OCI-LY3 (cell line): ENCODE results near the gene ABCG1.

Experiments
- EZH2phosphoT487 ChIP-seq: fragments of 200-600 bp; shearing (Covaris generic); IDR thresholded peaks from 2 replicates; pipeline ENCODE4 v1.6.1; 2018; ENCODE audit warnings: antibody characterized with exemption, mixed run types, low read depth
- TF ChIP-seq, protein P1 (sequence below): fragments of 200-600, 300-600 bp; sonication (generic); IDR thresholded peaks from 2 replicates; pipeline ENCODE4 v1.5.1; 2014; ENCODE audit warnings: antibody characterized with exemption, low read length, low read depth

DNA sequence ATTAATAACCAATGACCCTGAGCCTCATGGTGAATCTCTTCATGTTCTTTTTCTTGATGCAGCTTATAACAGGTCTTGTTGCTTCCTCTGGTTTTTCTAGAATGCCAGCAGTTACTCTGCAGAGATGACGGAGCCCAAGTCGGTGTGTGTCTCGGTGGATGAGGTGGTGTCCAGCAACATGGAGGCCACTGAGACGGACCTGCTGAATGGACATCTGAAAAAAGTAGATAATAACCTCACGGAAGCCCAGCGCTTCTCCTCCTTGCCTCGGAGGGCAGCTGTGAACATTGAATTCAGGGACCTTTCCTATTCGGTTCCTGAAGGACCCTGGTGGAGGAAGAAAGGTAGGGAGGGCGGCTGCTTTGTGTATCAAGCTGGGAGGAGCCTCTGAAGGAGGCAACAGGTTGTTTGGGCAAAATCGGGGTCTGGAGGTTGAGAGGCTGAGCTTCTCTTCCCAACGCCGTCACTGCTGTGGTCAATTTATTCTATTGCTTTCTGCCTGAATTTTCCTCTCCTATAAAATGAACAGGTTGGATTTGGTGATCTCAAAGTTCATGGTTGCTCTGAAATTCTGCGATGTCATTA is 6.7 kb downstream of the ABCG1 start:
- TF ChIP-seq, protein P1, sequence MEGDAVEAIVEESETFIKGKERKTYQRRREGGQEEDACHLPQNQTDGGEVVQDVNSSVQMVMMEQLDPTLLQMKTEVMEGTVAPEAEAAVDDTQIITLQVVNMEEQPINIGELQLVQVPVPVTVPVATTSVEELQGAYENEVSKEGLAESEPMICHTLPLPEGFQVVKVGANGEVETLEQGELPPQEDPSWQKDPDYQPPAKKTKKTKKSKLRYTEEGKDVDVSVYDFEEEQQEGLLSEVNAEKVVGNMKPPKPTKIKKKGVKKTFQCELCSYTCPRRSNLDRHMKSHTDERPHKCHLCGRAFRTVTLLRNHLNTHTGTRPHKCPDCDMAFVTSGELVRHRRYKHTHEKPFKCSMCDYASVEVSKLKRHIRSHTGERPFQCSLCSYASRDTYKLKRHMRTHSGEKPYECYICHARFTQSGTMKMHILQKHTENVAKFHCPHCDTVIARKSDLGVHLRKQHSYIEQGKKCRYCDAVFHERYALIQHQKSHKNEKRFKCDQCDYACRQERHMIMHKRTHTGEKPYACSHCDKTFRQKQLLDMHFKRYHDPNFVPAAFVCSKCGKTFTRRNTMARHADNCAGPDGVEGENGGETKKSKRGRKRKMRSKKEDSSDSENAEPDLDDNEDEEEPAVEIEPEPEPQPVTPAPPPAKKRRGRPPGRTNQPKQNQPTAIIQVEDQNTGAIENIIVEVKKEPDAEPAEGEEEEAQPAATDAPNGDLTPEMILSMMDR: no peak
- no peak for TF ChIP-seq EZH2phosphoT487
